A549 (cell line): ENCODE measurements around the gene TAT.

Experiments used
- CEBPB ChIP-seq, 2 experiments: fragments of >200 bp in 1 of 2; sonication (Bioruptor Twin) in 1 of 2; formaldehyde crosslinking in 1 of 2; IDR thresholded peaks; 2 replicates each; pipeline ENCODE4 v1.6.1; 2012 to 2016
- CTCF ChIP-seq: fragments of >200 bp; sonication (Bioruptor Twin); formaldehyde crosslinking; IDR thresholded peaks from 3 replicates; pipeline ENCODE4 v1.5.1; 2016
- REST ChIP-seq: fragments of 200-600 bp; sonication (generic); IDR thresholded peaks from 2 replicates; pipeline ENCODE4 v1.6.1; 2016; ENCODE audit warnings: antibody characterized with exemption, mild to moderate bottlenecking, moderate library complexity

GRCh38 chr16:71573387-71574094, 3.4 kb downstream of the TAT start:
- TF ChIP-seq CEBPB (IDR thresholded peaks at IDR 0.05) (no peak), CTCF (no peak), REST (no peak)
